GM19397 (cell line): ENCODE data around the gene PLD2.
A peak's percentile ranks its signal among the peaks of the same experiment; 100 is the strongest.

Experiments
- ATAC-seq: cut with Tn5 transposase; IDR thresholded peaks from one replicate; pipeline ENCODE4 v1.9.1; 2021; ENCODE audit warnings: mild to moderate bottlenecking, moderate library complexity; ENCODE audit not compliant: unreplicated experiment

Gene PLD2

DNA sequence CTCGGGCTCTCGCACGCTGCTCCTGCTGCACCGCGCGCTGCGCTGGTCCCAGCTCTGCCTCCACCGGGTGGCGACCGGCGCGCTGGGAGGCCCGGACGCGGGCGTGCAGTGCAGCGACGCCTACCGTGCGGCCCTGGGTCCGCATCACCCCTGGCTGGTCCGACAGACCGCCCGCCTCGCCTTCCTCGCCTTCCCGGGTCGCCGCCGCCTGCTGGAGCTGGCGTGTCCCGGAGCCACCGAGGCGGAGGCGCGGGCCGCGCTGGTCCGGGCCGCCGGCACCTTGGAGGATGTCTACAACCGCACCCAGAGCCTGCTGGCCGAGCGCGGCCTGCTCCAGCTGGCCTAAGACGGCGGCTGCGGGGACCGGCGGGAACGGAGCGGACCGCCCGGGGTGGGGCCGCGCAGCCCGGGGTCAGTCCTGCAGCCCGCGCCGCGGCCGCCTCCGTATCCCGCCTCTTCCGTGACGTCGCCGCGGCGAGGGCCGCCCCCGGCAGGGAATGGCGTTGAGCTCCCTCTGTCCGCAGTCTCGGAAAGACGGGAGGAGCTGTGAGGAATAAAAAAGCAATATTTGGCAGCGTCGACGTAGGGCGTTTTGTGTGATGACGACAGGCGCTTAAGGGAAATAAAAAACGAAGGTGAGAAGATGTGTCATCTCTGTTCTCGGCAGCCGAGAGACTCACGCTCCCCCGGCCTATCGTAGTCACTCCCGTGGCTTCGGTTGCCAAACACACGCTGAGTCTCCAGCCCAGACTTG, 16.8 kb upstream of the PLD2 start:
- ATAC-seq = peak; percentile 94

DNA sequence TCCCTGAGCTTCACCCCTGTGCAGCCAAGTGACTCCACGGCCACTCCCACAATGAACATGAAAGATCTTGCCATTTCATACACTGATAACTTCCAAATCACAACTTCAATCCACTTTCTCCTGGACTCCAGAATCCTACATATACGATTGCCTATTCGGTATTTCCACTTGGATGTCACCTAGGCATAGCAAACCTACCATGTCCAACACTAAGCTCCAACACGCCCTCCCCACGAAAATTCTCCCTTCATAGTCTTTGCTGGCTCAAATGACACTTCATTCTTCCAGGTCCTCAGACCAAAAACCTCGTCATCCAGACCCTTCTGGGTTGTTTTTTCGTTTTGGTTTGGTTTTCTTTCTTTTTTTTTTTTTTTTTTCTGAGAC, 16.3 kb upstream of the PLD2 start:
- ATAC-seq = no peak

DNA sequence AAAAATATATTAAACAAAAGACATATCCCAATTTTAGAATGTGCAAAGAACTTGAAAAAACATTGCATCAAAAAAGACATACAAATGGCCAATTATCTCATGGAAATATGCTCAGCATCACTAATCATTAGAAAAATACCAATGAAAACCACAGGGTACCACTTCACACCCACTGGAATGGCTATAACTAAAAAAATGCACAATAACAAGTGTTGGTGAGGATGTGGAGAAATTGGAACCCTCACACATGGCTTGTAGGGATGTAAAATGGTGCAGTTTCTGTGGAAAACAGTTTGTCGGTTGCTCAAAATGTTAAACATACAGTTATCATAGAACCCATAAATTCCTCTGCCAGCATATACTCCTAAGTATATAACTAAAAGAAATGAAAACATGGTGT, 11.8 kb upstream of the PLD2 start:
- no peak for ATAC-seq

DNA sequence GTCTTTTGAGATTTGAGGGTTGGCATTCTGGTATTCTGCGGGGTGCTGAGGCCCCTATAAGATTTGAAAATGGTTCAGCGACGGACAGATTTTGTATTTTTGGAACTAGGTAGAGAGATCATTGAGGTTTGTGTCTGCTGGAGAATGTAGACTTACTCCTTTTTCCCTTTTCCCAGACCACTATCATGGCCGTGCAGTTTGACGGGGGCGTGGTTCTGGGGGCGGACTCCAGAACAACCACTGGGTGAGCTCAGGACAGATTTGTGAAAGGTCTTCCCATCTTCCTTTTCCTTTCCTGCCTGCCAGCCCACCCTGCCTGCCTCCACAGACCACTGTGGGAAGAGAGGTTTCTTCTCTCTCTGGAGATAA, 10.4 kb upstream of the PLD2 start:
- no peak for ATAC-seq

DNA sequence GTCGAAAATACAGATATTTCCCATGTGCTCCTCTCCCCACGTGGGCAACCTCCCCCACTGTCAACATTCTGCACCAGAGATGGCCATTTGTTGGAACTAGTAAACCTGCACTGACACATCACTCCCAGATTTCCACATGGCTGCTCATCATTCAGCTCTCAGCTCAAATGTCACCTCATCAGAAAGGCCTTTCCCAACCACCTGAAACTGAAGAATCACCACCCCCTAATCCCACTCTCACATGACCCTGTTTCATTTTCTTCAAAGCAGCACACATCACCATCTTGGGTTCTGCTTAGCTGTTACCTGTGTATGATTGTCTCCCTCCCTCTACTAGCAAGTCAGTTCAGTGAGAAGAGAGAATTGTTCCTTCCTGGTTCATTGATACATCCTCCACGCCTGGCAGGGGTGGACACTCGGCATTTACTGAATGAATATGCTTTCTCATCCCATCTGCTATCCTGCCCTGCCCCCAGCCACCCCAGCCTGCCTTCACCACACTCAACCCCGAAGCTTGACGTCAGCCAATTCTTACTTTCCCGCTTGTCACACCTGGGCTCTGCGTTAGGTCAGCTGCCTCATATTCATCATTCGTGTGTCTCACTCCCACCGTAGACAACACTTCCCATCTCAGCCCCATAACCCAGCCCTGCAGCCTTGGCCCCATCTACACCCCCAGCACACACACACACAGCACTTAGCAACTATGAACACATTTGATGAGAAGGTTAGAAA, 6.3 kb upstream of the PLD2 start:
- ATAC-seq = no peak

DNA sequence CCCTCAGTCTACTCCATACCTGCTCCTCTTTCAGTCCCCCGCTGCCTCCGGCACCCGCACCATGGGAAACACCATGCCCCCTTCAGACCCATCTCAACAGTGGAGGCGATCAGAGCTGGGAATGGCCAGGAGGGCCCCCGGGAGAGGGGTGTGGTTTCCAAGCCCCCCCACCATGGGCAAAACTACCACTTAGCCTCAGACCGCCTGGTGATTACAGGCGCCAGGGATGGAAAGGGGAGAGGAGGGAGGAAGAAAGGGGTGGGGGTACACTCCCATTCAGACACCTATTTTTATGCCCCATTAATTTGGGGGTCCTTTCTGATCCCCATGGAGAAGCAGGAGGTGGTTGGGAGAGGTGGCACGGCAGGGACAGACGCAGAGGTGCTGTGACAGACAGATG, 4.7 kb upstream of the PLD2 start, which contains the start of gene C17orf114:
Gene C17orf114, minus strand, starts transcription at position 101 of the 400 bp plus-strand sequence.
- no peak for ATAC-seq

DNA sequence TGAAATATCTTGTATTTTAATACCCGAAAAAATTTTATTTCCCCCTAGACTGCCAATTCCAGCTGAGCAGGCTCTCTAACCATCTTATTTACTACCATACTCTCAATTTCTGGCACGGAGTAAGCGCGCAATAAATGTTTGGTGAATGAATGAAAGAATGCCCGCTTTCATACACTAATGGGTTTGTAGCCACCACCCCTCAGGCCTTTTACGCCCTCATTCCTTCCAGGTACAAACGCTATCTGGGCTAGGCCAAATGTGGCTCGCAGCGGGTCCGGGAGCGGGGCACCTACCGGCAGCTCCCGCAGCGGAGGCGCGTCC, 536 bp upstream of the PLD2 start:
- ATAC-seq = no peak

DNA sequence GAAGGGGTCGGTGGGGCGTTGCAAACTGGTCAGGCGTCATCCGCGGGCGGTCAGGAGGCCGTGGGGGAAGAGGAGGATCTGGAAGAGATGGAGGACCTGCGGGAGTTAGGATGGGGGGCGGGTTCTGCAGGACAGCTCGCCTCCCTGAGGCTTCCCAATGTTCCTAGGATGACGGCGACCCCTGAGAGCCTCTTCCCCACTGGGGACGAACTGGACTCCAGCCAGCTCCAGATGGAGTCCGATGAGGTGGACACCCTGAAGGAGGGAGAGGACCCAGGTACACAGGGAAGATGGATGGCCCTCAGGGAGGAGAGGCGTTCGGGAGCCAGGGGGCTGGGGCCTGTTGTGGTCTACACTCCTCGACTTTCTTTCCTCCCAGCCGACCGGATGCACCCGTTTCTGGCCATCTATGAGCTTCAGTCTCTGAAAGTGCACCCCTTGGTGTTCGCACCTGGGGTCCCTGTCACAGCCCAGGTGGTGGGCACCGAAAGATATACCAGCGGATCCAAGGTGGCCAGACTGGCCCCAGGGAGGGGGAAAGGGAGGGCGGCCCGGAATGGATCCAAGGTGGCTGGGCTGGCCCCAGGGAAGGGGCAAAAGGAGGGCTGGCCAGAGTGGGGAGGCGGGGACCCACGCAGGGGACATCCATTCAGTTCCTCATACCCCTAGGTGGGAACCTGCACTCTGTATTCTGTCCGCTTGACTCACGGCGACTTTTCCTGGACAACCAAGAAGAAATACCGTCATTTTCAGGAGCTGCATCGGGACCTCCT, 839 bp downstream of the PLD2 start:
- no peak for ATAC-seq

DNA sequence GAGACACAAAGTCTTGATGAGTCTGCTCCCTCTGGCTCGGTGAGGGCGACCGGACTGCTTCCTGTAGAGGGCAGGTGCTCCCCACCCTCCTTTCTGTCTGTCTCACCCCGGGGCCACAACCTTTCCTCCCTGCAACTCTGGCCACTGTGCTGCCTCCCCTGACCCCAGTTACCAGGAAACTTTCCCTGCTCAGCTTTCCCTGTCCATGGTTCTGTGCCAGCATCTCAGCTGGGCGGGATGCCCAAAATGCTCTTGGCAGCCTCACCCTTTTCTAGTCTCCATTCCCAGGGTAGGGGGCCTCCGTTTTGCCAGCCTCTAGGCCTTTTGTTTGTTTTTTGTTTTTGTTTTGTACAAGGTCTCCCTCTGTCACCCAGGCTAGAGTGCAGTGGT, 1.4 kb downstream of the PLD2 start:
- no peak for ATAC-seq

DNA sequence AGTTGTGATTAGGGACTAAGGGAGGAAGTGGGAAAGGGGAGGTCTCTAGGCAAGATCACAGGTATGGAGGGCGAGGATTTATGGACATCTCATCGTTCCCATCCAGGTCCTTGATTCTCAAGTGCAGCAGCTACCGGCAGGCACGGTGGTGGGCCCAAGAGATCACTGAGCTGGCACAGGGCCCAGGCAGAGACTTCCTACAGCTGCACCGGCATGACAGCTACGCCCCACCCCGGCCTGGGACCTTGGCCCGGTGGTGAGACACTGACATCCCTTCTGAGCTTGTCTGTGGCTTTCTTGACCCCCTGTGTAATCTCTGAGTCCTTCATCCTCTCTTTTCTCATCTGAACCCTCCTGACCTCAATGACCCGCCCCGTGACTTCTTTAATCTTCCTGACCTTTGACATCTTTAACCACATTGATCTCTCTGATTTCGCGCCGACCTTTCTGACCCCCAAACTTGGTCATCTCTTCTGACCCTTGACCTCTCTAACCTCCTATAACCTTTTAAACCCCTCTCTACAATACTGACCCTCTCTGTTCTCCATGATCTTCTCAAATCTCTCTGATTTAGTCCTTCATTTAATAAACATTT, 3.8 kb downstream of the PLD2 start:
- ATAC-seq = no peak

DNA sequence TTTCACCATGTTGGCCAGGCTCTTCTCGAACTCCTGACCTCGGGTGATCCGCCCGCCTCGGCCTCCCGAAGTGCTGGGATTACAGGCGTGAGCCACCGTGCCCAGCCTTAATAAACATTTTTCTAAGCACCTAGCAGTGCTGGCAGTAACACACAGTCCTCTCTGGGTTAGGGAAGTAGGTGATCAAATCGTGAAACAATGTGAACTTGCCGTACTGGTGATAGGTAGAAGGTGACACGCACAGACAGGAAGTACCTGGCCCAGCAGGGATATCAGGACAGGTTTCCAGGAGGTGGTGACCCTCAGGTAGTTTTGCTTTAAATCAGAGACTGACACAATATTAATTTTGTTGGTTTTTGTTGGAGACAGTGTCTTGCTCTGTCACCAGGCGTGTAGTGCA, 4.5 kb downstream of the PLD2 start:
- ATAC-seq = no peak

DNA sequence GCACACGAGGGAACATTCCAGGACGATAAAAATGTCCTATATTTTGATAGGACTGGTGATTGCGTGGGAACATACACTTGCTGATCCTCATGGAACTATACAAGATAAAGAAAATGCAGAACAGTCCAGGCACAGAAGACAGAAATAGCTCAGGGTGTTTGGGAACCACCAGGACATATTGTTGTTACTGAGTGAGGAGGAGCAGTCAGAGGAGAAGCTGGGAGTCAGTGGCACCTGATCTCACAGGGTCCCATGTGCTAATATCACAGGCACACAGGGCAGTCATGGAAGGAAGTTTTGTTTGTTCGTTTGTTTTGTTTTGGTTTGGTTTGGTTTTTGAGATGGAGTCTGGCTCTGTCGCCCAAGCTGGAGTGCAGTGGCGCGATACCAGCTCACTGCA, 5.7 kb downstream of the PLD2 start:
- ATAC-seq = no peak

DNA sequence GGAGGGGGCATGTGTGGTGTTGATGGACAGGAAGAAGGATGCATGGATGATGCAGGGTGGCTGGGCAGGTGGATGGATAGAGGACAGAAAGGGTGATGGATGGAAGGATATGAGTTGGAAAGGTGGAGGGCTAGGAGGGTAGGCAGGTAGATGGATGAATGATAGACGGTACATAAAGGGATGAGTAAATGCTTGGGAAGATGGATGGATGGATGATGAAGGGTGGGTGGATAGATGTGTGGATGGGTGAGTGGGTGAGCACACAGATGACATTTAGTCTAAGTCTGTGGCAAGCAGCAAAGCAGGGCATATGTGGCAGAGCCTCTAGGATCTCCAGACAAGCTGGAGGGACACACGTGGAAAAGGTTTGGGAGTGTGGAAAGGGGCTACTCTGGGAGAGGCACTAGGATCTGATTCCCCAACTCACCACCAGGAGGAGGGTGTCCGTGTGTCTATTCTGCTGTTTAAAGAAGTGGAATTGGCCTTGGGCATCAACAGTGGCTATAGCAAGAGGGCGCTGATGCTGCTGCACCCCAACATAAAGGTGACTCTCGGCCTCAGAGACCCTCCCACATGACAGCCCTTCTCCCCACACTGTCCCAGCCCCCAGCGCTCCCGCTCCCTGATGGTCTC, 8.2 kb downstream of the PLD2 start:
- ATAC-seq = no peak

DNA sequence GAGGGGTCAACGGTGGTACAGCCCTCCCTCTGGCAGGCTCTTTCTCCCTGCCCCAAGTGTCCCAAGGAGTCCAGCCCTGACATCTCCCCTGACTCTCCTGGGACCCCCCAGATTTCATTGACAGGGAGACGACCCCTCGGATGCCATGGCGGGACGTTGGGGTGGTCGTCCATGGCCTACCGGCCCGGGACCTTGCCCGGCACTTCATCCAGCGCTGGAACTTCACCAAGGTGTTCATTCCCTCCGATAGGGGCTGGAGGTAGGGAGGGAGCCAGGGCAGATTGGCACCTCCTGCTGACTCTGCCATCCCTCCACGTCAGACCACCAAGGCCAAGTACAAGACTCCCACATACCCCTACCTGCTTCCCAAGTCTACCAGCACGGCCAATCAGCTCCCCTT, 9.9 kb downstream of the PLD2 start:
- no peak for ATAC-seq

DNA sequence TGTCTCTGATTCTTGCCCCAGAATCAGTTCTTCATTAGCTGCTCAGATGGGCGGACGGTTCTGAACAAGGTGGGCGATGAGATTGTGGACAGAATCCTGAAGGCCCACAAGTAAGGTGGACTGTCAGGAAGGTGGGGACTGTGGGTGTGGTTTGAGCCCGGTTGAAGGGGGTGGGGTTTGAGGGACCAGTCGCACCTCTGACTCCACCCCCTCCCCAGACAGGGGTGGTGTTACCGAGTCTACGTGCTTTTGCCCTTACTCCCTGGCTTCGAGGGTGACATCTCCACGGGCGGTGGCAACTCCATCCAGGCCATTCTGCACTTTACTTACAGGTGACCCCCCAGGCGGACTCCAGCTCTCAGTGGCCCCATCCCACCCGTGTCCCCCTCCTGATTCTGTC, 11.3 kb downstream of the PLD2 start:
- ATAC-seq = no peak

DNA sequence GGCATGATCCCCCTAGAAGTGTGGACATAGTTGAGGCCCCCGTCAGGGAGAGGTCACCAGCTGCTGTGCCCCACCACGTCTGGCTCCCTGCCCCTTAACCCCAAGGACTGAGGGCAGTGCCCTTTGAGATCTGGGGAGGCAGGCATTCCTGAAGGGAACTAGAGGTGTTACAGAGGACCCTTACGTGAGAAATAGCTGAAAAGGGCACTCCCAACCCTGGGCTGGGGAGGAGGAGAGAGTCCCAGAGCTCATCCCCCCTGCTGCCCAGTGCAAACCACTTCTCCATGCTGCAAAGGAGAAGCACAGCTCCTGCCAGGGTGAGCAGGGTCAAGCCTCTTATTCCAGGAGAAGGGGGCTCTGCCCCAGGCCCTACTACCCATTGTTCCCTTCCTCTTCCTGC, 15.9 kb downstream of the PLD2 start:
- no peak for ATAC-seq

DNA sequence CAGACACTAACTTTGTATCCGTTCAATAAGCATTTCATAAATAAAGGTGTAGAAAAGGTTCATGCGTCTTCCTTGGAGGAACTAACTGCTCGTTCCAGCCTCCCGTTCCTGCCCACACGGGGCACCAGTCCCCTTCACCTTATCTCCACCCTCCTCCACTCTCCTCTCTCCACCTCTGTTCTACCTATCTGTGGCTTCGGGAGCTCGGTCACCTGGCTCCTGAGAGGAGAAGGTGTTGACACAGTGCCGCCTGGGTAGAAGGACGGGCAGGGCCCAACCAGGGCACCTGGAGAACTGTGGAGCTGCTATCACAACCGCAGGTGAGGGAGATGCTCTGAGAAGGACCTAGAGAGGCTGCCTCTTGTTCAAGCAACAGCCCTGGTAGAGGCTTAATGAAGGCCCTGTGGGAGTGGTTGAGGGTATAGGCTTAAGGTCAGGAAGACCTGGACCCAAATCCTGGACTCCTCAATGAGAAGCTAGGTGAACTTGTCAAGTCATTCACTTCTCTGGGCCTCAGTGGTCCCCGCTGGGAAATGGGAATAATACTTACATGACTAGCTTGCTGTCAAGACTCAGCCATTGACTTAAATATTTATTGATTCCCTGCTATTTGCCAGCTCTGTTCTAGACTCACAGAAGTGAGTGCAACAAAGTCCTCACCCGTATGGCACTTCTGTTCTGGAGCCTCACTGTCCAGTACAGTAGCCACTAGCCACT, 16.6 kb downstream of the PLD2 start:
- no peak for ATAC-seq

DNA sequence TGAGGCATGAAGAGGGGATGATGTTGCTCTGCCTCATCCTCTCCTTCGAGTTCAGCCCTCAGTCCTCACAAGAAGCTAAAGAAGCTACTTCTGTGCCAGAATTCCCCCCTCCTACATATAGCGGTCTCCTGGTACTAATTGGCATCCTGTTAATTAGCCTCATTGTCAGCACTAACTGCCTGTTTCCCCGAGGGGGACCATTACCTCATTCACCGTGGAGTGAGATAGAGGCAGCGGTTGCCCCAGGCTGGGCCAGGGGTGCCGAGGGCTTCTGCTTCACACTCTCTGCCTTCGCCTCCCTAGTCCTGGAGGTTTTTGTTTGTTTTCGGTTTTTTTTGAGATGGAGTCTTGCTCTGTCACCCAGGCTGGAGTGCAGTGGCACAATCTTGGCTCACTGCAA, 20.4 kb downstream of the PLD2 start:
- no peak for ATAC-seq

DNA sequence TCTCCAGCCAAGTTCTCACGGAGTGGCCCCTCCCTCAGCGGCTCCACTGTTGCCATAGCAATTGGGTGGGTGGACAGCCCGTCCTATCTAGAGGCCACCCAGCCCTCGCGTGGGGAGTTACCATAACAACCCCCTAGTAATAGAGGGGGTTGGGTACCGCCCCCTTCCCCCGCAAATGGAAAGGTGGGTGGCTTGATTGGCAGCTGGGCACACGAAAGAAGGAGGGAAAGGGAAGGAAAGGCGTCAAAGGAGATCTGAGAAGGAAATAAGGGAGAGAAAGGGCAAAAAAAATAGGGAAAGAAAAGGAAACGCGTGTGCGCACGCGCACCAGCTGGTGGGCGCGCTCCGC, 25.9 kb downstream of the PLD2 start:
- ATAC-seq = peak; percentile 4

DNA sequence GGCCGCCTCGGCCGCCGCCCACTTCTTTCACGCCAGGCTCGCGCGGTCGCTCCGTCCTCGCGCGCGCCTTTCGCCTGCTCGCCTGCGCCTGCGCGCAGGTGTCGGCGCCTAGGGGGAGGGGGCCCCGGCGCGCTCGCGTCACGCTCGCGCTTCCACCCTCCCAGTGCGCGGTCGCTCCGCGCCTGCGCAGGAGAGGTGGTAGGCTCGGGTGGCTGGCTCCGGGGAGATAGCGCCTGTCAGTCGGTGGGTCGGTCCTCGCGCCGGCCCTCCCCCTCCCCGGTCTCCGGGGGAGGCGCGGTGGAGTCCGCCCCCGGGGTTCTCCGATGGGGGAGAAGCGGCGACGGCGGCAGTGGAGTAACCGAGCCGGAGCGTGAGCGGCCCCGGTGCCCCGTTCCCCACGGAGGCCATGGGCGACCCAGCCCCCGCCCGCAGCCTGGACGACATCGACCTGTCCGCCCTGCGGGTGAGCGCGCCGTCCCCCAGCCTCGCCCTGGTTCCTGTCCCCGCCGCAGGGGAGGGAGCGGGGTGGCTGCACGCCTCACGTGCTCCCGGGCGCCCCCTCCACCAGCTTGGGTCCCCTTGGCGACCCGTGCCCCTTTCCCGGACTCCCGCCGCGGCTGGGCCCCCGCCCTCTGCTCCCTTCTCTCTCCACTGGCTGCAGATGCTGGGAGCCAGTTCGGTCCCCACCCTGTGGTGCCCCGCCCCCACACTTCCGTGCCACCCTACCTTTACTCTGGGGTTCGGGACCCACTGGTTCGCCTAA, 26.4 kb downstream of the PLD2 start, which contains the start of gene MINK1:
Gene MINK1, plus strand, starts transcription at position 163 of the 763 bp plus-strand sequence. Its CDS starts 244 bp downstream, at position 407.
- peak; percentile 89 for ATAC-seq
